Adipocyte (in vitro differentiated cells): ENCODE results near the gene DAB2IP.

Experiments
- DNase-seq: peaks from one replicate; pipeline ENCODE4 v3.0.0-alpha.2; 2015; ENCODE audit warnings: low read depth
- H3K27me3 ChIP-seq: replicated peaks from 2 replicates; pipeline ENCODE4 v1.7.0; 2013; ENCODE audit warnings: mild to moderate bottlenecking, low read length, moderate library complexity; ENCODE audit not compliant: control insufficient read depth, insufficient read depth
- H3K36me3 ChIP-seq: 2 replicates; pipeline ENCODE4 v1.7.0; 2013; ENCODE audit warnings: low read length, mild to moderate bottlenecking, moderate library complexity; ENCODE audit not compliant: control insufficient read depth, insufficient read depth, severe bottlenecking
- H3K4me1 ChIP-seq: 2 replicates; pipeline ENCODE4 v1.7.0; 2013; ENCODE audit warnings: mild to moderate bottlenecking, low read length, moderate library complexity; ENCODE audit not compliant: control insufficient read depth, insufficient read depth
- H3K4me3 ChIP-seq: 2 replicates; pipeline ENCODE4 v1.7.0; 2013; ENCODE audit warnings: mild to moderate bottlenecking, low read length, moderate library complexity
- H3K9ac ChIP-seq: 2 replicates; pipeline ENCODE4 v1.7.0; 2013; ENCODE audit warnings: mild to moderate bottlenecking, low read length, moderate library complexity
- H3K9me3 ChIP-seq: 2 replicates; pipeline ENCODE4 v1.7.0; 2013; ENCODE audit warnings: mild to moderate bottlenecking, low read length, moderate library complexity; ENCODE audit not compliant: control insufficient read depth

Gene DAB2IP

DNA sequence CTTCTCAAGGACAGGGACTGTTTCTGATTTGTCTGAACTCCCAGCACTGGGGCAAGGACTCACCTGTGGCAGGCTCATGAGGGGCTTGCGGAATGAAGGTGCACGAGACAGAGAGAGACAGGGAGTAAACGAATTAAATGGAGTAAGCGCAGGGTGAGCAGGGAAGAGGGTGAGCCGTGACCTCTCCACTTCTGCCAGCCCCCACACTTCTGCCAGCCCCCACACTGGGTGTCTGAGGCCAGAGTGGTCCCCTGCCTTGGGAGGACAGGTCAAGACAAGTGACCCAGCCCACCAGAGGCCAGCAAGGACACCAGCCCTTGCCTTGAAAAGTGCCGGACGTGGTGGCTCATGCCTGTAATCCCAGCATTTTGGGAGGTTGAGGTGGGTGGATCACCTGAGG, 37.2 kb downstream of the DAB2IP start:
- DNase-seq, result no peak
- no peaks in the 10 kb centered on the region for H3K9me3 ChIP-seq
- no peak overlapping the region for H3K9ac ChIP-seq
- peaks cover 16% of the 10 kb centered on the region for H3K27me3 ChIP-seq
- no peak overlapping the region for H3K4me3 ChIP-seq
- no peaks in the 10 kb centered on the region for H3K4me1 ChIP-seq
- no peaks in the 10 kb centered on the region for H3K36me3 ChIP-seq

DNA sequence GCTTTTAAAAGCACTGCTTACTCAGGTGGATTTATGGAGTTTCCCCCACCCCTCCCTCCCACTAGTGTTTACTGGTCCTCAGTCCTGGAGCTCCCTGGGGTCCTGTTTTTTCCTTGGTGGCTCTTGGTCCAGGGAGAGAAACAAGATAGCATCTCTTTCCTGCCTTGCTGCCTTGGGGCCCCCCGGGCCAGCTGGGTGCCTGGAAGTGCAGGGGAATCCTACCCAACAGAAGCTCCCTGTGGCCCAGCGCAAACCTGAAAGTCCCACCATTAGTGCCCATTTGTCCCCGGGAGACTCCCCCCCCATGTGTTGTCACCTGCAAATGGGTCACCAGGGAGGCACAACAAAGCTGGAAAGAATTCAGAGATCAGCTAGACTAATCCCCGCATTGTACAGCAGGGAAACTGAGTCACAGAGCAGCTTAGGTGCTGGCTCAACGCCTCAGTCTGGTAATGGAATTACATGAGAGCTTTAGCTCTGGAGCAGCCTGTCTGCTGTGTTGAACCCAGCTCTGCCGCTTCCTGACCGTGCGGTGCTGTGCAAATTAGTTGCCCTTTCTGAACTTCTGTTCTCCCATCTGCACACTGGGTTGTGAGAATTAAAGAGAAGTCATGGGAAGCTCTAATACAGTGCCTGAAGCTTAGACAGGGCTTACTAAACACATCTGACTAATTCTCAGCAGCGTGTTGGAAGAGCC, 38.2 kb downstream of the DAB2IP start:
- Histone ChIP-seq H3K4me3 (no peak overlapping the region), H3K27me3 (peaks cover 10% of the 10 kb centered on the region), H3K36me3 (no peaks in the 10 kb centered on the region), H3K9me3 (no peaks in the 10 kb centered on the region), H3K9ac (no peak overlapping the region), H3K4me1 (no peaks in the 10 kb centered on the region)
- no peak for DNase-seq

DNA sequence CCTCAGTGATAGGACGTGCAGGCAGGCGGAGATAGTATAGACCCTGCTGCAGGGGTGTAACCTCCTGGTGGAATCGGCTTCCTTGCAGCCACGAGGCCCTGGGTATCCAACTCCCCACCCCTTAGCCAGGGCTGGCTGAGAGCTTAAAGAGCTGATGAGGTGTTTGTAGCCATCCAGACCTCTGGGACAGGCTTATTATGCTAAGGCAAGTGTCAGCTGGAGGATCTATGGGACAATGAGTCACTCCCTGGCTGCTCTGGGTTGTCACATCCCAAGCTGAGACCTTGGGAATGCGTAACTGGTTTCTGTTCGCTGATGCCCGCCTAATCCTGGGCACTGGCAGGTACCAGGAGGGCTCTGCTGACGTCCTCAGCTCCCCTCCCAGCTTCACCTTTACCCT, 38.9 kb downstream of the DAB2IP start:
- peaks cover 10% of the 10 kb centered on the region for H3K27me3 ChIP-seq
- H3K9me3 ChIP-seq, result no peaks in the 10 kb centered on the region
- no peak for DNase-seq
- no peaks in the 10 kb centered on the region for H3K4me1 ChIP-seq
- H3K4me3 ChIP-seq, result no peak overlapping the region
- H3K9ac ChIP-seq, result no peak overlapping the region
- H3K36me3 ChIP-seq, result no peaks in the 10 kb centered on the region

DNA sequence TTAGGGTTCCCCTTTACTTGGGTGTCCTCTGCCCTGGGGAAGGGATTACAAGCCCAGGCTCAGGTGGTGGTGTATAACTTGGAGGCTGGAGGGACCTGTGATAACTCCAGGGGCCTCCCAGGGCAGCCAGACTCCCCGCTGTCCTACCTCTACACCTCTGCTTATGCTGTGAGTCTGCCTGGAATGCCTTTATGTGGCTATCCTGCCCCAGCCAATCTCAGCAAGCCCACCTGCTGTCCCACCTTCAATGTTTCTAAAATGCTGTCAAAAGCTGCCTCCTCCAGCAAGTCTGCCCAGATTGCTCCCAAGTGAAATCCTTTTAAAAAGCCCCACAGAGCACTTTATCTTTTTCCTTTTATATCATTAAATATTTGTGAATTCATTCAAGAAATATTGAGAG, 39.3 kb downstream of the DAB2IP start:
- no peaks in the 10 kb centered on the region for H3K9me3 ChIP-seq
- no peaks in the 10 kb centered on the region for H3K36me3 ChIP-seq
- no peaks in the 10 kb centered on the region for H3K4me1 ChIP-seq

DNA sequence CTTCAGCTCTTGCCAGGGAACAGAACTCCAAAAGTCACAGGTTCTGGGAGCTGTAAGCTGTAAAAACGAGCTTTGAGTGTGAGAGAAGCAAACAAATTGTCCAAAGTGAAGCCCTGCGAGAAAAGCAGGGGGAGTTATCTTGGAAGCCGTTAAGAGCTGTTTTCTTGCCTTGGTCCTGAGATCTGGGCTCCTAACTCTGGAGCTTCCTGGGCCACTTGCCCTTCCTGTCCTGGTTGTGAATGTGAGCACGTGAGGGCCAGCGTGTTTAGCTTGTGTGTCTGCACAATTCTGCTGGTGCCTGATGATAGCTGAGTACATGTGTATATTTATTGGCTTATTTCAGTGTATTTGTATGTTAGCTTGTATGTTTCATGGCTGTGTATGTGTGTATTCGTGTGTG, 40.5 kb downstream of the DAB2IP start:
- Histone ChIP-seq H3K4me3 (no peak overlapping the region), H3K27me3 (peaks cover 4% of the 10 kb centered on the region), H3K9me3 (no peaks in the 10 kb centered on the region), H3K9ac (no peak overlapping the region), H3K4me1 (no peaks in the 10 kb centered on the region), H3K36me3 (no peaks in the 10 kb centered on the region)
- no peak for DNase-seq

More for the DNA sequence above, 39.3 kb downstream of the DAB2IP start:
- no peak overlapping the region for H3K4me3 ChIP-seq
- DNase-seq, result no peak
- H3K9ac ChIP-seq, result no peak overlapping the region
- H3K27me3 ChIP-seq, result peaks cover 7% of the 10 kb centered on the region

DNA sequence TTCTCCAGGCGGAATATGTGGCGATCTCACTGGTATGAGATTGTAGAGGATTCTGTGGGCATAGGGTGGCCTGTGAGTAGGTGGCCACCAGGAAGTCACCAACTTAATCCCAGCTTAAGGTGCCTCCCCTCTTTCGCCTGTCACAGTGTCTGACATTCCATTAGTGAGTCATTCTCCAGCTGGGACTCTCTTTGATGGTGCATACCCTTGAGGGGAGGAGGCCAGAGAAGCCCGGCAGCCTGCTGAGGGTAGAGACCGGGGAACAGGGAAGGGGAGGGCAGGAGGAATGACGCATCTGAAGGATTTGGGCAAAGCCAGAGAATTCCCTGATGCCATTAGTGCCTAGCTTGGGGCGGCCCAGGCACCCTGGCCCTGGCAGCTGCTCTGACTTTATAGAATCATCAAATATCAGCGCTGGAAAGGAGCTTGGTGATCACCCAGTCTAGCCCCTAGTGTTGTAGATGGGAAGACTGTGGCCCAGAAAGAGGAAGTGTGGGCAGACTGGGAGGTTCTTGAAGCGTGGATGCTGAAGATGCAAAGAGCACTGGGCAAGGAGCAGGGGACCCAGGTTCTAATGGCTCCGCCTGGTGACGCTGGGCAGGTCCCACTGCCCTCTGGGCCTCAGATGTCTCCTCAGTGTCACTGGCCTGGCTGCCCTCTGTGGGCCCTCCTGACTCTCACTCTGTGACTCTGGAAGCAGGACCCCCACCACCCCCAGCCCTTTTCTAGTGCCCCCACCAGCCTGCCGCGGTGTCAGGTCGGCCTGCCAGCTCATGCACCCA, 41.4 kb downstream of the DAB2IP start:
- no peaks in the 10 kb centered on the region for H3K9me3 ChIP-seq
- no peak overlapping the region for H3K4me3 ChIP-seq
- H3K4me1 ChIP-seq, result no peaks in the 10 kb centered on the region
- H3K27me3 ChIP-seq, result peaks cover 4% of the 10 kb centered on the region
- H3K36me3 ChIP-seq, result no peaks in the 10 kb centered on the region
- DNase-seq, result peak; percentile 65
- H3K9ac ChIP-seq, result no peak overlapping the region

DNA sequence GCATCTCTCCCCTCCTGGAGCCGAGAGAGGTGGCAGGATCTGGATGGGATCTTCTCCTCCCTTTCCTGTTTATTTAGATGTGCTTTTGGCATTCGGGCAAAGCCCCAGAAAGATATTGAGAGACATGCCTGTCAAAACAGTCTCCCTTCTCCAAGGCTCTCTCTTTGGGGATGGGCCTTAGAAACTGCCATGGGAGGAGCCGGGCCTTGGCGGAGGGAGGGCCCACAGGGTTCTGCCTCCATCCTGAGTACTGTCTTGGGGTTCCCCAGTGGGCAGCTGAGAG, 41.9 kb downstream of the DAB2IP start:
- Histone ChIP-seq H3K36me3 (no peaks in the 10 kb centered on the region), H3K4me3 (no peak overlapping the region), H3K4me1 (no peaks in the 10 kb centered on the region), H3K9me3 (no peaks in the 10 kb centered on the region), H3K9ac (no peak overlapping the region), H3K27me3 (peaks cover 4% of the 10 kb centered on the region)
- DNase-seq, result no peak

DNA sequence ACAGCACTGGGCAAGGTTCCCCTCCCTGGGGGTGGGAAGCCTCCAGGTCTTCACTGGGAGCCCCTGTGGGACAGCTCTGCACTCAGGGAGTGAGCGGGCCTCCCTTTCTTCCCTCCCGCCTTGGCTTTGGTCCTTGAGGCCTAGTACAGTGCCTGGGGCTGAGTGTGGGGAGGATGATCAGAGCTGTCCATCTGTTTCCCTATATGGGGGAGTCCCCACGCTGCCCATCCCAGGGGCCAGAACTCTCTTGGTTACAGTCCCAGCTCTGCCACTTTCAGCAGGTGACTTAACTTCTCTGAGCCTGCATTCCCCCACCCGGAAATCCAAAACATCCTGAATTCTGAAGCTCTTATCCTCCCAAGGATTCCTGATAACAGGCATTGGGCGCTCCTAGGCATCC, 42.6 kb downstream of the DAB2IP start:
- Histone ChIP-seq H3K36me3 (no peaks in the 10 kb centered on the region), H3K9me3 (no peaks in the 10 kb centered on the region), H3K27me3 (peaks cover 4% of the 10 kb centered on the region), H3K9ac (no peak overlapping the region), H3K4me3 (no peak overlapping the region), H3K4me1 (no peaks in the 10 kb centered on the region)
- no peak for DNase-seq

DNA sequence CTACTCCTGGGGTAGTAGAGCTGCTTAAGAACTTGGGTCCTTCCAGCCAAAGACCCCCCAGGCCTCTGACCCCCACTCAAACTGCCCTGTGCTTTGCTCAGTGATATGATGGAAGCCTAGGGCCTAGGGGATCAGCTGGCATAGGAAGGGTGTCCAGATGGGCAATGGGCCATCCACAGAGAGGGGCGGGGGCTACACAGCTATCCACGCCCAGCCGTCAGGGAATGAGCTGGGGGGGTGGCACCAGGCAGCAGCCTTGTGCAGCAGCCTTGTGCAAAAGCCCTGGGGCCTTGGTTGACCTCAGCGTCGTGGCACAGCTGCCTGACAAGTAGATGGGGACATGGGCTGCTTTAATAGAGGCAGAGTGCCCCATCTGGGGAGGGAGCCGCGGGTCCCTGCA, 43.2 kb downstream of the DAB2IP start:
- no peak overlapping the region for H3K9ac ChIP-seq
- H3K4me1 ChIP-seq, result no peaks in the 10 kb centered on the region
- H3K27me3 ChIP-seq, result peaks cover 4% of the 10 kb centered on the region
- H3K4me3 ChIP-seq, result no peak overlapping the region
- H3K9me3 ChIP-seq, result no peaks in the 10 kb centered on the region
- DNase-seq, result no peak
- no peaks in the 10 kb centered on the region for H3K36me3 ChIP-seq

DNA sequence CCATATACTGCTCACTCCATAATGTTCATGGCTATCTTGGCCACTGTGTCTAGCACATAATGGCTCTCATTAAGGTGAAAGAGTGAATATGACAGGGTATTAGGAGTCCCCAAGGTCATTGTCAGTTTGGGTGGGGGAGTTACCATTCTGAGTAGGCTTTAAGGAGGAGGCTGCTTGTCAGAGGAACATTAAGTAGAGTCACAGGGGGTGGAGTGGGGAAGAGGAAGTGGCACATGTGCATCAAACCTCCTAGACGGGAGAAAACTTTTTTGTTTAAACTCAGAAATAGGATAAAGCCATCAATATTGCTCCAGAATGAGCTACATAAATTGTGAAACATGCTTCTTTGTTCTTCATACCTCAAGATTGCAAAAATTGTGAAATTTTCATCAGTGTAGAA, 45.5 kb downstream of the DAB2IP start:
- no peaks in the 10 kb centered on the region for H3K9me3 ChIP-seq
- H3K9ac ChIP-seq, result no peak overlapping the region
- H3K4me3 ChIP-seq, result no peak overlapping the region
- no peaks in the 10 kb centered on the region for H3K27me3 ChIP-seq
- H3K4me1 ChIP-seq, result peaks cover 4% of the 10 kb centered on the region
- no peak for DNase-seq
- H3K36me3 ChIP-seq, result no peaks in the 10 kb centered on the region

DNA sequence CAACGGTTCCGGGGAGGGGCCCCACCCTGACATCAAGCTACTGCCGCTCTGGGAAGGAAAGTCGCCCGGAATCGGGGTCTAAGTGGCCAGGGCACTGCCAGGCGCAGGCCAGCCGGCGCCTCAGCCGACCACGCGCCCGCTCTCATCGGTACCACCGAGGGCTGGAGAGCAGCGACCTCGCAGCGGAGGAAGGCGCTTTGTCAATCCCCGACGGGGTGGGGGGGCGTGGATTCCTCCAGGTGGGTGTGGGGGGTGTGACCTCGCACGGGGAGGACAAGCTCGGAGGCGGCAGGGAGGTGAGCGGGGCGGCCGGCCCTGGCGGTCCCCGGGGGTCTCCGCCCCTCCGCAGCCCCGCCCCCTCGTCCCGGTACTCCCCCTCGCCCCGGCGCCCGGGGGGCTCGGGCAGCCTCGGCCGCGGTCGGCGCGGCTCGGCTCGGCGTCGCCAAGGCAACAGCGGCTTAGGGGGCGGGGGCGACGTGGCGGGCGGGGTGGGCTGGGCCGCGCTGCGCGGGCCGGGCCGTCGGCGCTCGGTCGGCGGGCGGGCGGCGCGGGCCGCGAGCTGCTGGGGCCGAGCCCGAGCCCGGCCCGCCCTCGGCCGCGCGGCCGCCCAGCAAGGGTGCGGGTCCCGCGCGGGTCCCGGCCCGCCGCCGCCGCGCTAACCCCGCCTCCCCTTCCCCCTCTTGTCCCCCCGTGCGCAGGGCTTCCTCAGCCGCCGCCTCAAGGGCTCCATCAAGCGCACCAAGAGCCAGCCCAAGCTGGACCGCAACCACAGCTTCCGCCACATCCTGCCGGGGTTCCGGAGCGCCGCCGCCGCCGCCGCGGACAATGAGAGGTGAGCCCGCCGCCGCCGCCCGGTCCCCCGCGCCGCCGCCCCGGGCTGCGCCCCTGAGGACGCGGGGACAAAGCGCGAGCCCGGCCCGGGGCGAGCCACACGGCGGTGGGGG, 47.5 kb downstream of the DAB2IP start:
- peak; percentile 73 for DNase-seq
- Histone ChIP-seq H3K36me3 (no peaks in the 10 kb centered on the region), H3K4me3 (peak overlapping the region; percentile 76), H3K9me3 (no peaks in the 10 kb centered on the region), H3K4me1 (peaks cover 4% of the 10 kb centered on the region), H3K9ac (peak overlapping the region; percentile 51), H3K27me3 (no peaks in the 10 kb centered on the region)
